ENCODE results near the gene EMCN. TPM values are rescaled to one million over a fixed set of nuclear protein-coding genes. Genes with fewer than 3 reads are reported as not detected.

The EMCN gene
- total and polyA plus RNA-seq, 2 donors (not counting 1 experiment from before 2014, with no cell fraction given) = not detected

DNA sequence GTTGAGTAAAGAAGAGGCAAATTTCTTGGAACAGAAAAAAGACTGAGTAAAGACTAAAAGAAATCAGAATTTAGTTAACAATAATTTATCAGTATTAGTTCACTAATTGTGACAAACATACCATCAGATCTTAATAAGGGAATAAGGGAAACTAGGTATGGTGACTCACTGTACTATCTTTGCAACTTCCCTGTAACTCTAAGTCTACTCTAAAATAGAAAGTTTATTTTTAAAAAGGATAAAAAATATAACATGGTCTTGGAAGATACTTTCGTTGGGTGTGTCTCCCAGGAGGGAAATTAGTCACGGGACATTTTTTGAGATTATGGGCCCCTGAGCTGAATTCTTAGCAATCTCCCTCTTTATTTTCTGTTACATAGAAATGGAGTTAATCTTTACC is 97.3 kb downstream of the EMCN start:
- no peak overlapping the region for H3K27ac ChIP-seq (ENCODE audit: insufficient read depth, low read length)
- H3K27me3 ChIP-seq (ENCODE audit: control insufficient read depth, insufficient read depth, low read length) = no peaks in the 10 kb centered on the region
- no peak overlapping the region for H3K9ac ChIP-seq (ENCODE audit: insufficient read depth, low read length)
- no peak overlapping the region for H2AFZ ChIP-seq (ENCODE audit: low read length)
- no peaks in the 10 kb centered on the region for H3K9me3 ChIP-seq (ENCODE audit: control insufficient read depth, insufficient read depth, low read depth, low read length)
- H3K79me2 ChIP-seq (ENCODE audit: control insufficient read depth, insufficient read depth, low read length) = no peaks in the 10 kb centered on the region
- H4K20me1 ChIP-seq (ENCODE audit: control insufficient read depth, extremely low read depth, insufficient read depth, low read length) = no peaks in the 10 kb centered on the region
- DNase-seq (ENCODE audit: low read depth in 2 of 2) = peak in 1 of 2 donors; percentile 17
- no peak overlapping the region for H3K4me3 ChIP-seq (replicated peaks in 1 of 4; ENCODE audit: control extremely low read depth in 1 of 4, insufficient read depth in 1 of 4, low read depth in 3 of 4, low read length in 4 of 4)
- TF ChIP-seq, protein P1, sequence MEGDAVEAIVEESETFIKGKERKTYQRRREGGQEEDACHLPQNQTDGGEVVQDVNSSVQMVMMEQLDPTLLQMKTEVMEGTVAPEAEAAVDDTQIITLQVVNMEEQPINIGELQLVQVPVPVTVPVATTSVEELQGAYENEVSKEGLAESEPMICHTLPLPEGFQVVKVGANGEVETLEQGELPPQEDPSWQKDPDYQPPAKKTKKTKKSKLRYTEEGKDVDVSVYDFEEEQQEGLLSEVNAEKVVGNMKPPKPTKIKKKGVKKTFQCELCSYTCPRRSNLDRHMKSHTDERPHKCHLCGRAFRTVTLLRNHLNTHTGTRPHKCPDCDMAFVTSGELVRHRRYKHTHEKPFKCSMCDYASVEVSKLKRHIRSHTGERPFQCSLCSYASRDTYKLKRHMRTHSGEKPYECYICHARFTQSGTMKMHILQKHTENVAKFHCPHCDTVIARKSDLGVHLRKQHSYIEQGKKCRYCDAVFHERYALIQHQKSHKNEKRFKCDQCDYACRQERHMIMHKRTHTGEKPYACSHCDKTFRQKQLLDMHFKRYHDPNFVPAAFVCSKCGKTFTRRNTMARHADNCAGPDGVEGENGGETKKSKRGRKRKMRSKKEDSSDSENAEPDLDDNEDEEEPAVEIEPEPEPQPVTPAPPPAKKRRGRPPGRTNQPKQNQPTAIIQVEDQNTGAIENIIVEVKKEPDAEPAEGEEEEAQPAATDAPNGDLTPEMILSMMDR (conservative IDR thresholded peaks at IDR 0.05 in 1 of 2, IDR thresholded peaks at IDR 0.05 in 1 of 2; ENCODE audit: low read depth in 1 of 2, low read length in 2 of 2) = no peak
- TF ChIP-seq EZH2 (IDR thresholded peaks at IDR 0.05; ENCODE audit: low read length, missing control alignments) = no peak
- H3K36me3 ChIP-seq (ENCODE audit: control insufficient read depth, insufficient read depth, low read length) = no peaks in the 10 kb centered on the region
- H3K4me2 ChIP-seq (ENCODE audit: extremely low read depth, insufficient read depth, low read length) = no peak overlapping the region
- no peaks in the 10 kb centered on the region for H3K4me1 ChIP-seq (ENCODE audit: control insufficient read depth, extremely low read depth, insufficient read depth, low read length)

GRCh38 chr4:100417565-100417964 is 100.3 kb downstream of the EMCN start:
- Histone ChIP-seq H3K4me3 (replicated peaks in 1 of 4; ENCODE audit: control extremely low read depth in 1 of 4, insufficient read depth in 1 of 4, low read depth in 3 of 4, low read length in 4 of 4) (no peak overlapping the region), H3K27ac (ENCODE audit: insufficient read depth, low read length) (no peak overlapping the region), H3K4me2 (ENCODE audit: extremely low read depth, insufficient read depth, low read length) (no peak overlapping the region), H3K79me2 (ENCODE audit: control insufficient read depth, insufficient read depth, low read length) (no peaks in the 10 kb centered on the region), H2AFZ (ENCODE audit: low read length) (no peak overlapping the region), H3K4me1 (ENCODE audit: control insufficient read depth, extremely low read depth, insufficient read depth, low read length) (no peaks in the 10 kb centered on the region), H3K36me3 (ENCODE audit: control insufficient read depth, insufficient read depth, low read length) (no peaks in the 10 kb centered on the region), H3K9me3 (ENCODE audit: control insufficient read depth, insufficient read depth, low read depth, low read length) (no peaks in the 10 kb centered on the region), H3K27me3 (ENCODE audit: control insufficient read depth, insufficient read depth, low read length) (no peaks in the 10 kb centered on the region), H4K20me1 (ENCODE audit: control insufficient read depth, extremely low read depth, insufficient read depth, low read length) (no peaks in the 10 kb centered on the region), H3K9ac (ENCODE audit: insufficient read depth, low read length) (no peak overlapping the region)
- TF ChIP-seq, protein P1 (conservative IDR thresholded peaks at IDR 0.05 in 1 of 2, IDR thresholded peaks at IDR 0.05 in 1 of 2; ENCODE audit: low read depth in 1 of 2, low read length in 2 of 2) = no peak
- no peak for TF ChIP-seq EZH2 (IDR thresholded peaks at IDR 0.05; ENCODE audit: low read length, missing control alignments)
- peak; percentile 47 to 52 for DNase-seq (ENCODE audit: low read depth in 2 of 2)

DNA sequence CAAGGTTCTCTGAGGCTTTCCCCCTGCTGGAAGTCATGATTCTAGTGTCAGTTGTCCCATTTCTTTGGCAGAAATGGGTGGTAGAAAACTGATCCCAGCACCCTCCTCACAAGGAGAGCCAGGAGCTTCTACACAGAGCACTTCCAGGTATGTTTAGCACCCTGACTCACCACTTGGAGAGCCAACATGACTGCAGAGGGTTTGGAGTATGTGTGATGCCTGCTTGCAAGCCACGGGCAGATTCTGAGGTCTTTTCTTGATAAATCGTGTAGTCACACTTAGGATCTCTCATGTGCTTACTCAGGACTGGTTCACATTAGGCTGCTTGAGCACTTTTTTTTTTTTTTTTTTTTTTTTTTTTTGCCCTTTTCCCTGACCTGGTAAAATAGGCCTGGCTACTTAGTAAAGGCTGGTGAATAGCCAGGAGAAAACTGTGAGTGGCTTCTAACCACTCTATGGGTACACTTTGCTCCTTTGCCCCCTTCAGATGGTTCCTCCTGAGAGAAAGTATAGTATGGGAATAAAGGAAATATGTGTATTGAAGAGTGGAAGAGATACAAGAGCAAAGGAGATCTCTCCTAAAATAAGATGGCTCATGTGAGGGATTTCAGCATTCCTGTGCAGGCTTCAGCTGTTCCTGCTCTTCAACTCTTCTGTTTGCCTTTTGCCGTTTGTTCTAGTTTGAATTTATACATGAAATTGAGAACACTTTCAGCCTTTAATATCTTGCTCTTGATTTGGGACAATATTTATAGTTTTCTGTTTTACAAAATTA is 103.6 kb downstream of the EMCN start:
- H4K20me1 ChIP-seq (ENCODE audit: control insufficient read depth, extremely low read depth, insufficient read depth, low read length) = no peaks in the 10 kb centered on the region
- no peak overlapping the region for H3K27ac ChIP-seq (ENCODE audit: insufficient read depth, low read length)
- H3K9me3 ChIP-seq (ENCODE audit: control insufficient read depth, insufficient read depth, low read depth, low read length) = no peaks in the 10 kb centered on the region
- no peak overlapping the region for H2AFZ ChIP-seq (ENCODE audit: low read length)
- no peaks in the 10 kb centered on the region for H3K27me3 ChIP-seq (ENCODE audit: control insufficient read depth, insufficient read depth, low read length)
- no peaks in the 10 kb centered on the region for H3K4me1 ChIP-seq (ENCODE audit: control insufficient read depth, extremely low read depth, insufficient read depth, low read length)
- H3K4me3 ChIP-seq (replicated peaks in 1 of 4; ENCODE audit: control extremely low read depth in 1 of 4, insufficient read depth in 1 of 4, low read depth in 3 of 4, low read length in 4 of 4) = no peak overlapping the region
- H3K9ac ChIP-seq (ENCODE audit: insufficient read depth, low read length) = no peak overlapping the region
- no peaks in the 10 kb centered on the region for H3K36me3 ChIP-seq (ENCODE audit: control insufficient read depth, insufficient read depth, low read length)
- no peak overlapping the region for H3K4me2 ChIP-seq (ENCODE audit: extremely low read depth, insufficient read depth, low read length)
- TF ChIP-seq, protein P1 (conservative IDR thresholded peaks at IDR 0.05 in 1 of 2, IDR thresholded peaks at IDR 0.05 in 1 of 2; ENCODE audit: low read depth in 1 of 2, low read length in 2 of 2) = no peak
- TF ChIP-seq EZH2 (IDR thresholded peaks at IDR 0.05; ENCODE audit: low read length, missing control alignments) = no peak
- H3K79me2 ChIP-seq (ENCODE audit: control insufficient read depth, insufficient read depth, low read length) = no peaks in the 10 kb centered on the region
- peak in 1 of 2 donors; percentile 49 for DNase-seq (ENCODE audit: low read depth in 2 of 2)
